ENCODE data around the gene PDXP. TPM values are rescaled to one million over a fixed set of nuclear protein-coding genes. Genes with fewer than 3 reads are reported as not detected.

The PDXP gene
- total and polyA plus RNA-seq, 5 donors from 2014 or later = 1.1 to 5.8 (median 2.0) TPM

DNA sequence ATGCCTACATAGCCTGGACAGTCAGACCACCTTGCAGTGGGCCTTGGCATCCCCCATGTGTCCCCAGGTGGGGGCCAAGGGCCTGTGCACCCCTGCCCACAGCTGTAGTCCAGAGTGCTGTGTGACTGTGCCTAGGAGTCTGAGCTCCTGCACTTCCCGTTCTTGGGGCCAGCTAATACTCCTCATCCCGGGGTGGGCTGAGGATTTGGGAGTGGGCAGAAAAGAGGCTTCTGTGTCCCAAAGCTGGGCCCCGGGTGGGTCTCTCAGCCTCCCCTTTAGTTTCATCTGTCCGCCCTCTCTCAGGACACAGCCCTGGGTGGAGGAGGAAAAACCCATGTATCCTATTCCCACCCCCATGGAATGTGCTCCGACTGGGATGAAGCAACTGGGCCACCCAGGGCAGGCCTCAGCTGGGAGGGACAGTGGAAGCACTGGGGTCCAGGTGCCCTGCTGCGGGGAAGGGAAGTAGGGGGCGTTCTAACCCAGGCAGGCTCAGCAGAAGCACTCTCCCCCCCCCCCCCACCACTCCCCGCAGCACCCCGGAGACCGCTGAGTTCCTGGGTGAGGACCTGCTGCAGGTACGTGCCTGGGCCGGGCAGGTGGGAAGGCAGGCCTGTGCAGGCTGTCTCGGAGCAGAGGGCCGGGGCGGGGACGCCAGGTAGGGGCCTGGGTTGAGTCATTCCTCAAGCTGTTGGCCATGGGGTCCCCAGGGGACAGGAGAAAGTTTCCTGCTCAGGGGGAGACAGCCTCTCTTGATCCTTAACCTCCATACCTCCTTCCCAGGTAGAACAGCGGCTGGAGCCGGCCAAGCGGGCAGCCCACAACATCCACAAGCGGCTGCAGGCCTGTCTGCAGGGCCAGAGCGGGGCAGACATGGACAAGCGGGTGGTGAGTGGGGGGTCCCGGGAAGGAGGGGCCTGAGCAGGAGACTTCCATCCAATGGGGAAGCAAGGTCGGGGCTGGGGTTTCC lies 17.6 kb upstream of the PDXP start:
- Mint-ChIP-seq H3K27ac (peak overlapping the region; percentile 85 to 96 (median 87)), H3K4me3 (peak overlapping the region; percentile 91 to 98 (median 98)), H3K4me1 (peaks cover 0 to 74% (median 39%) of the 10 kb centered on the region in 4 donors), H3K27me3 (no peaks in the 10 kb centered on the region), H3K36me3 (peaks cover 16% of the 10 kb centered on the region), H3K9me3 (no peaks in the 10 kb centered on the region)
- Histone ChIP-seq H3K36me3 (ENCODE audit: control insufficient read depth, insufficient read depth, low read length) (peaks cover 37% of the 10 kb centered on the region), H3K4me1 (ENCODE audit: control insufficient read depth, insufficient read depth, low read length, poor library complexity, severe bottlenecking) (peaks cover 71% of the 10 kb centered on the region), H3K4me3 (ENCODE audit: low read depth, low read length) (peak overlapping the region; percentile 80), H3K27ac (ENCODE audit: insufficient read depth, low read length, poor library complexity, severe bottlenecking) (peak overlapping the region; percentile 88), H3K27me3 (ENCODE audit: control insufficient read depth, insufficient read depth, low read length) (no peaks in the 10 kb centered on the region), H3K9me3 (ENCODE audit: control insufficient read depth in 2 of 2, low read length in 2 of 2) (no peaks in the 10 kb centered on the region)
- DNase-seq (peak in 1 of 3 donors; percentile 40), ATAC-seq (ENCODE audit: low read depth in 2 of 2) (peak in 1 of 2 donors; percentile 16)

GRCh38 chr22:37641561-37641949 lies 17.0 kb upstream of the PDXP start:
- Histone ChIP-seq H3K4me3 (ENCODE audit: low read depth, low read length) (peak overlapping the region; percentile 50), H3K36me3 (ENCODE audit: control insufficient read depth, insufficient read depth, low read length) (peaks cover 44% of the 10 kb centered on the region)
- H3K27ac Mint-ChIP-seq = peak overlapping the region in 2 of 3 donors; percentile 11 to 85

GRCh38 chr22:37643225-37643847 lies 15.2 kb upstream of the PDXP start:
- peaks cover 0 to 54% (median 25%) of the 10 kb centered on the region in 4 donors for H3K4me1 Mint-ChIP-seq
- H3K27ac ChIP-seq (ENCODE audit: insufficient read depth, low read length, poor library complexity, severe bottlenecking) = no peak overlapping the region
- H3K9me3 ChIP-seq (ENCODE audit: control insufficient read depth in 2 of 2, low read length in 2 of 2) = no peaks in the 10 kb centered on the region
- peaks cover 46% of the 10 kb centered on the region for H3K4me1 ChIP-seq (ENCODE audit: control insufficient read depth, insufficient read depth, low read length, poor library complexity, severe bottlenecking)
- no peaks in the 10 kb centered on the region for H3K27me3 ChIP-seq (ENCODE audit: control insufficient read depth, insufficient read depth, low read length)
- H3K4me3 Mint-ChIP-seq = peak overlapping the region; percentile 56 to 98 (median 72)
- DNase-seq = peak; percentile 74 to 82 (median 79)
- H3K27ac Mint-ChIP-seq = peak overlapping the region; percentile 43 to 95 (median 88)
- H3K9me3 Mint-ChIP-seq = no peaks in the 10 kb centered on the region
- H3K27me3 Mint-ChIP-seq = no peaks in the 10 kb centered on the region
- peak; percentile 63 to 72 for ATAC-seq (ENCODE audit: low read depth in 2 of 2)
- peaks cover 61% of the 10 kb centered on the region for H3K36me3 ChIP-seq (ENCODE audit: control insufficient read depth, insufficient read depth, low read length)
- no peak overlapping the region for H3K4me3 ChIP-seq (ENCODE audit: low read depth, low read length)
- peaks cover 16% of the 10 kb centered on the region for H3K36me3 Mint-ChIP-seq

More at GRCh38 chr22:37641561-37641949, 17.0 kb upstream of the PDXP start:
- DNase-seq (no peak), ATAC-seq (ENCODE audit: low read depth in 2 of 2) (no peak)
- peak overlapping the region; percentile 91 to 98 (median 98) for H3K4me3 Mint-ChIP-seq
- Histone ChIP-seq H3K27me3 (ENCODE audit: control insufficient read depth, insufficient read depth, low read length) (no peaks in the 10 kb centered on the region), H3K4me1 (ENCODE audit: control insufficient read depth, insufficient read depth, low read length, poor library complexity, severe bottlenecking) (peaks cover 64% of the 10 kb centered on the region), H3K27ac (ENCODE audit: insufficient read depth, low read length, poor library complexity, severe bottlenecking) (peak overlapping the region; percentile 88), H3K9me3 (ENCODE audit: control insufficient read depth in 2 of 2, low read length in 2 of 2) (no peaks in the 10 kb centered on the region)
- H3K4me1 Mint-ChIP-seq = peaks cover 0 to 69% (median 35%) of the 10 kb centered on the region in 4 donors
- H3K36me3 Mint-ChIP-seq = peaks cover 16% of the 10 kb centered on the region
- no peaks in the 10 kb centered on the region for H3K9me3 Mint-ChIP-seq
- no peaks in the 10 kb centered on the region for H3K27me3 Mint-ChIP-seq

DNA sequence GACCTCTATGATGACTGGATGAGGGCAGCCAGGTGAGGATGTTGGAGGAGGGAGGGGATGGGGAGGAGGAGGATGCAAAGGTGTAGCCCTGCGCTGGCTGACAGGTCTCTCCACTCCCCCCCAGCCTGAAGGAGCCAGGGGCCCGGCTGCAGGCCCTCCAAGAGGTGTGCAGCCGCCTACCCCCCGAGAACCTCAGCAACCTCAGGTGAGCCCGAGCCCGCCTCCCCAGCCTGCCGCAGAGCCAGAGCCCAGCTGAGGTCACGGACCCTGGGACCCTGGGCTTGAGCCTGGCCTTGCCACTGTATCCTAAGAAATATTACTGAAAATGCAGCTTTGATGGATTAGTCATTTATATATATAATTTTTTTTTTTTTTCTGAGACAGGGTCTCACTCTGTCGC lies 11.2 kb upstream of the PDXP start:
- Histone ChIP-seq H3K9me3 (ENCODE audit: control insufficient read depth in 2 of 2, low read length in 2 of 2) (no peaks in the 10 kb centered on the region), H3K27me3 (ENCODE audit: control insufficient read depth, insufficient read depth, low read length) (no peaks in the 10 kb centered on the region), H3K4me3 (ENCODE audit: low read depth, low read length) (no peak overlapping the region), H3K27ac (ENCODE audit: insufficient read depth, low read length, poor library complexity, severe bottlenecking) (no peak overlapping the region), H3K36me3 (ENCODE audit: control insufficient read depth, insufficient read depth, low read length) (peaks cover 86% of the 10 kb centered on the region), H3K4me1 (ENCODE audit: control insufficient read depth, insufficient read depth, low read length, poor library complexity, severe bottlenecking) (peaks cover 15% of the 10 kb centered on the region)
- Mint-ChIP-seq H3K4me3 (no peak overlapping the region), H3K27me3 (no peaks in the 10 kb centered on the region), H3K36me3 (peaks cover 23% of the 10 kb centered on the region), H3K9me3 (no peaks in the 10 kb centered on the region), H3K27ac (no peak overlapping the region), H3K4me1 (peaks cover 0 to 32% (median 14%) of the 10 kb centered on the region in 4 donors)
- no peak for DNase-seq
- ATAC-seq (ENCODE audit: low read depth in 2 of 2) = no peak

DNA sequence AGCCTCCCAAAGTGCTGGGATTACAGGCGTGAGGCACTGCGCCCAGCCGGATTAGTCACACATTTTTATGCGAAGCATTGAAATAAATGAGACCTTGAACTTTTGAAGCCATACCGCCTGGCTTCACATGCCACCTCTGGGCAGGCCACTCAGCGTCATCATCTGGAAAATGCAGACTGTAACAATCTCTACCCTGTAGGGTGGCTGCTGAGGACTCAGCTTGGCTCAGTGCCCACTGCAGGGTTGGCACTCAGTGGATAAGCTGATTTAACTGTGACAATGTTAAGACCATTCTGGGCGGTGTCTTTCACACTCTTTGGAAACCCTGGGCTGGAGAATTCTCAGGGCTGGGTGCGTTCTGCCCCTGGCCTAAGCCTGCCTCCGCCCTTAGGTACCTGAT lies 10.6 kb upstream of the PDXP start:
- peaks cover 18% of the 10 kb centered on the region for H3K36me3 Mint-ChIP-seq
- peaks cover 87% of the 10 kb centered on the region for H3K36me3 ChIP-seq (ENCODE audit: control insufficient read depth, insufficient read depth, low read length)
- DNase-seq = no peak
- H3K4me3 ChIP-seq (ENCODE audit: low read depth, low read length) = no peak overlapping the region
- no peaks in the 10 kb centered on the region for H3K9me3 Mint-ChIP-seq
- no peaks in the 10 kb centered on the region for H3K27me3 ChIP-seq (ENCODE audit: control insufficient read depth, insufficient read depth, low read length)
- no peaks in the 10 kb centered on the region for H3K9me3 ChIP-seq (ENCODE audit: control insufficient read depth in 2 of 2, low read length in 2 of 2)
- H3K27ac Mint-ChIP-seq = no peak overlapping the region
- H3K27me3 Mint-ChIP-seq = no peaks in the 10 kb centered on the region
- no peak overlapping the region for H3K4me3 Mint-ChIP-seq
- ATAC-seq (ENCODE audit: low read depth in 2 of 2) = no peak
- peaks cover 0 to 25% (median 11%) of the 10 kb centered on the region in 4 donors for H3K4me1 Mint-ChIP-seq
- H3K27ac ChIP-seq (ENCODE audit: insufficient read depth, low read length, poor library complexity, severe bottlenecking) = no peak overlapping the region
- H3K4me1 ChIP-seq (ENCODE audit: control insufficient read depth, insufficient read depth, low read length, poor library complexity, severe bottlenecking) = peaks cover 9% of the 10 kb centered on the region

GRCh38 chr22:37650463-37651136 lies 7.9 kb upstream of the PDXP start:
- ATAC-seq (ENCODE audit: low read depth in 2 of 2) = no peak
- Histone ChIP-seq H3K4me3 (ENCODE audit: low read depth, low read length) (no peak overlapping the region), H3K27me3 (ENCODE audit: control insufficient read depth, insufficient read depth, low read length) (no peaks in the 10 kb centered on the region), H3K27ac (ENCODE audit: insufficient read depth, low read length, poor library complexity, severe bottlenecking) (no peak overlapping the region), H3K9me3 (ENCODE audit: control insufficient read depth in 2 of 2, low read length in 2 of 2) (no peaks in the 10 kb centered on the region), H3K4me1 (ENCODE audit: control insufficient read depth, insufficient read depth, low read length, poor library complexity, severe bottlenecking) (no peaks in the 10 kb centered on the region), H3K36me3 (ENCODE audit: control insufficient read depth, insufficient read depth, low read length) (peaks cover 82% of the 10 kb centered on the region)
- DNase-seq = no peak
- no peak overlapping the region for H3K4me3 Mint-ChIP-seq
- H3K9me3 Mint-ChIP-seq = no peaks in the 10 kb centered on the region
- H3K27me3 Mint-ChIP-seq = no peaks in the 10 kb centered on the region
- peaks cover 0 to 12% (median 3%) of the 10 kb centered on the region in 4 donors for H3K4me1 Mint-ChIP-seq
- peaks cover 8% of the 10 kb centered on the region for H3K36me3 Mint-ChIP-seq
- no peak overlapping the region for H3K27ac Mint-ChIP-seq

DNA sequence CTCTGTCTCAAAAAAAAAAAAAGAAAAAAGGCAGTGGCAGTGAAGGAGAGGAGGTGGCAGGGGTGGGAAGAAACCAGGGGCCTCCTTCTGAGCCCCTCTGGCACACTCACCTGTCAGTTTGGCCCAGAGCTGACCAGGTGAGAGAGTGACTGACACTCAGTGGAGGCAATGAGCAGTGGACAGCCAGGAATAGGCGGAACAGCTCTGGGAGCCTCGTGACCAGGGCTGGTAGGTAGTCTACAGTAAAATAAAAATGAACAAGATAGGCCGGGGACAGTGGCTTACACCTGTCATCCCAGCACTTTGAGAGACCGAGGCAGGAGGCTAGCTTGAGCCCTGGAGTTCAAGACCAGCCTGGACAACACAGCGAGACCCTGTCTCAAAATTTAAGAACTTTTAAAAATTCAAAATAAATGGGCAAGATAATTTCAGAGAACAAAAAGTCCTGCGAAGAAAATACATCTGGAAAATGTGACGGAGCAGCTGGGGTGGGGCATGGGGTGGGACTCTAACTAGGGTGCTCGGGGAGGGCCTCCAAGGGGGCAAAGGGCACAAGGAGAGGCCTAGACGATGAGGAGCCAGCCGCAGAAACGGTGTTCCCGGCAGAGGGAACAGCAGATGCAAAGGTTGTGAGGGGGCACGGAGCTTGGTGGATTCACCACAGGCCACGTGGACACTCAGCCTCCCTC lies 3.8 kb upstream of the PDXP start:
- Histone ChIP-seq H3K36me3 (ENCODE audit: control insufficient read depth, insufficient read depth, low read length) (peaks cover 44% of the 10 kb centered on the region), H3K4me3 (ENCODE audit: low read depth, low read length) (no peak overlapping the region), H3K27me3 (ENCODE audit: control insufficient read depth, insufficient read depth, low read length) (no peaks in the 10 kb centered on the region), H3K9me3 (ENCODE audit: control insufficient read depth in 2 of 2, low read length in 2 of 2) (no peaks in the 10 kb centered on the region), H3K4me1 (ENCODE audit: control insufficient read depth, insufficient read depth, low read length, poor library complexity, severe bottlenecking) (peaks cover 13% of the 10 kb centered on the region), H3K27ac (ENCODE audit: insufficient read depth, low read length, poor library complexity, severe bottlenecking) (no peak overlapping the region)
- Mint-ChIP-seq H3K27me3 (no peaks in the 10 kb centered on the region), H3K4me3 (no peak overlapping the region), H3K27ac (peak overlapping the region in 2 of 3 donors; percentile 14 to 46), H3K4me1 (peaks cover 0 to 28% (median 11%) of the 10 kb centered on the region in 4 donors), H3K36me3 (peaks cover 3% of the 10 kb centered on the region), H3K9me3 (no peaks in the 10 kb centered on the region)
- DNase-seq = no peak
- no peak for ATAC-seq (ENCODE audit: low read depth in 2 of 2)
